ENCODE data around the gene MCF2L. TPM values are rescaled to one million over a fixed set of nuclear protein-coding genes. Genes with fewer than 3 reads are reported as not detected.
A peak's percentile ranks its signal among the peaks of the same experiment; 100 is the strongest.

The MCF2L gene
- polyA plus RNA-seq, 2 of the 4 experiments (the other 2 are of a cell fraction): 0.36 to 0.92 TPM

GRCh38 chr13:113084094-113084942 lies 115.3 kb downstream of the MCF2L start (continued):
- TF ChIP-seq ZSCAN20 (CRISPR knock-in tag; IDR thresholded peaks at IDR 0.05) (no peak), HOXB5 (CRISPR knock-in tag; IDR thresholded peaks at IDR 0.05) (no peak), EP300 (IDR thresholded peaks at IDR 0.05) (no peak), HOXA7 (CRISPR knock-in tag; IDR thresholded peaks at IDR 0.05) (no peak), NFE2L2 (conservative IDR thresholded peaks at IDR 0.05; ENCODE audit: low read length) (no peak), USF2 (IDR thresholded peaks at IDR 0.05) (no peak), POLR2AphosphoS2 (conservative IDR thresholded peaks at IDR 0.05; ENCODE audit: low read length) (no peak)

- TF ChIP-seq CEBPB (IDR thresholded peaks at IDR 0.05): no peak
- no peak for TF ChIP-seq SREBF2 (IDR thresholded peaks at IDR 0.05)
- TF ChIP-seq ELK1 (IDR thresholded peaks at IDR 0.05; ENCODE audit: low read depth, low read length): no peak
- ChIA-PET CTCF (interaction anchor here (1.2 kb wide), 1 partner anchor 11 kb away, joined by 3 read pairs; no protein-coding TSS in a partner anchor), POLR2A (no interaction called here)
- Histone ChIP-seq H3K4me3 (no peak overlapping the region), H3K4me1 (0 out of 3 replicates have a peak, but pooled peaks cover 3% of the 10 kb centered on the region), H3K4me2 (no peak overlapping the region), H3K27ac (no peak overlapping the region), H3K9me3 (no peaks in the 10 kb centered on the region)
- ATAC-seq (no peak), FAIRE-seq (no peak), DNase-seq (ENCODE audit: low read depth in 1 of 2, low spot score in 1 of 2) (no peak)
- 80% methylated on average over 6 of the region's 24 CpGs for WGBS (ENCODE audit: missing lambda C conversion rate)
Observed at GRCh38 chr13:113084943-113085540, 116.0 kb downstream of the MCF2L start.

GRCh38 chr13:113086031-113086750 lies 117.2 kb downstream of the MCF2L start:
- ChIA-PET CTCF (interaction anchor here (0.6 to 1.2 kb wide), 4 partner anchors 10 to 358 kb away, joined by 3 read pairs; no protein-coding TSS in a partner anchor), POLR2A (no interaction called here)
- peak in 1 of 2 experiments; percentile 63; a peak in 3 of 6 replicates for ATAC-seq
- peak; percentile 17 to 28 for DNase-seq (ENCODE audit: low read depth in 1 of 2, low spot score in 1 of 2)
- 57% methylated on average over 12 of the region's 32 CpGs for WGBS (ENCODE audit: missing lambda C conversion rate)
- TF ChIP-seq CHD2 (IDR thresholded peaks at IDR 0.05; ENCODE audit: low read length, partially characterized antibody) (no peak), RAD21 (conservative IDR thresholded peaks at IDR 0.05 in 1 of 2, IDR thresholded peaks at IDR 0.05 in 1 of 2) (peak in 1 of 2 experiments; percentile 11; a peak in 1 of 5 replicates), ZC3H11A (IDR thresholded peaks at IDR 0.05) (no peak)
- H3K4me1 ChIP-seq: 0 out of 3 replicates have a peak, but pooled peaks cover 3% of the 10 kb centered on the region
- no peak overlapping the region for H3K4me2 ChIP-seq
- H3K9me3 ChIP-seq: no peaks in the 10 kb centered on the region
- no peak overlapping the region for H3K4me3 ChIP-seq
- H3K27ac ChIP-seq: no peak overlapping the region
- FAIRE-seq: no peak

GRCh38 chr13:113086991-113087922 lies 118.2 kb downstream of the MCF2L start:
- H3K9me3 ChIP-seq: no peaks in the 10 kb centered on the region
- ChIA-PET POLR2A (no interaction called here), CTCF (interaction anchor here (0.8 kb wide), 1 partner anchor 15 kb away, joined by 3 read pairs; no protein-coding TSS in a partner anchor)
- FAIRE-seq: no peak
- H3K4me2 ChIP-seq: no peak overlapping the region
- no peak for ATAC-seq
- no peak for DNase-seq (ENCODE audit: low read depth in 1 of 2, low spot score in 1 of 2)
- H3K27ac ChIP-seq: no peak overlapping the region
- H3K4me3 ChIP-seq: no peak overlapping the region
- H3K4me1 ChIP-seq: 0 out of 3 replicates have a peak, but pooled peaks cover 3% of the 10 kb centered on the region
- WGBS (ENCODE audit: missing lambda C conversion rate): 75% methylated on average over 12 of the region's 39 CpGs
- TF ChIP-seq CBX2 (IDR thresholded peaks at IDR 0.05; ENCODE audit: borderline replicate concordance, low read depth): no peak
- TF ChIP-seq ATOH8 (CRISPR knock-in tag; IDR thresholded peaks at IDR 0.05; ENCODE audit: low read depth): no peak
- TF ChIP-seq ZNF302 (CRISPR knock-in tag; IDR thresholded peaks at IDR 0.05): no peak
- TF ChIP-seq EHMT2 (IDR thresholded peaks at IDR 0.05; ENCODE audit: low read depth): no peak
- no peak for TF ChIP-seq RAD21 (conservative IDR thresholded peaks at IDR 0.05 in 1 of 2, IDR thresholded peaks at IDR 0.05 in 1 of 2)
- TF ChIP-seq TFCP2L1 (CRISPR knock-in tag; IDR thresholded peaks at IDR 0.05): no peak
- no peak for TF ChIP-seq HMGXB4 (CRISPR knock-in tag; IDR thresholded peaks at IDR 0.05; ENCODE audit: borderline replicate concordance)
- TF ChIP-seq GATA3 (IDR thresholded peaks at IDR 0.05; ENCODE audit: borderline replicate concordance): no peak
- TF ChIP-seq HEYL (CRISPR knock-in tag; IDR thresholded peaks at IDR 0.05): no peak
- no peak for TF ChIP-seq KDM5A (IDR thresholded peaks at IDR 0.05)
- TF ChIP-seq POLR2A (IDR thresholded peaks at IDR 0.05; ENCODE audit: low read length): no peak

Measured in A549 (cell line).